Progenitor cell of endocrine pancreas (in vitro differentiated cells): Measurements from ENCODE around the gene MRGPRG. TPM values are rescaled to one million over a fixed set of nuclear protein-coding genes. Genes with fewer than 3 reads are reported as not detected.

Experiments used
- DNase-seq: peaks from one replicate; pipeline ENCODE4 v3.0.0; 2021; ENCODE audit warnings: low spot score; ENCODE audit not compliant: unreplicated experiment
- H3K27ac Mint-ChIP-seq: 2 replicates; pipeline ENCODE4 v1.8.0; 2021; ENCODE audit warnings: mild to moderate bottlenecking, moderate library complexity, mixed read lengths
- H3K27me3 Mint-ChIP-seq: 2 replicates; pipeline ENCODE4 v1.8.0; 2021; ENCODE audit warnings: mixed read lengths
- H3K36me3 Mint-ChIP-seq: 2 replicates; pipeline ENCODE4 v1.8.0; 2022; ENCODE audit warnings: mixed read lengths; ENCODE audit not compliant: insufficient read depth
- H3K4me1 Mint-ChIP-seq: 2 replicates; pipeline ENCODE4 v1.8.0; 2021; ENCODE audit warnings: low read depth, mixed read lengths
- H3K4me3 Mint-ChIP-seq: 2 replicates; pipeline ENCODE4 v1.8.0; 2021; ENCODE audit warnings: low read depth, mild to moderate bottlenecking, moderate library complexity, mixed read lengths
- H3K9me3 Mint-ChIP-seq: 2 replicates; pipeline ENCODE4 v1.8.0; 2021; ENCODE audit warnings: low read depth, mixed read lengths
- total RNA-seq: library from RNA; stranded (reverse); gene quantifications from 2 replicates; pipeline ENCODE4 v1.2.1, GENCODE V29; 2021
- TF ChIP-seq, protein P1 (sequence below): fragments of 200-600 bp; sonication (generic); IDR thresholded peaks from one replicate; pipeline ENCODE4 v1.5.0; 2021; ENCODE audit warnings: antibody characterized with exemption, mild to moderate bottlenecking; ENCODE audit not compliant: unreplicated experiment

The MRGPRG gene
- total RNA-seq, 1 donor from 2014 or later, result not detected

DNA sequence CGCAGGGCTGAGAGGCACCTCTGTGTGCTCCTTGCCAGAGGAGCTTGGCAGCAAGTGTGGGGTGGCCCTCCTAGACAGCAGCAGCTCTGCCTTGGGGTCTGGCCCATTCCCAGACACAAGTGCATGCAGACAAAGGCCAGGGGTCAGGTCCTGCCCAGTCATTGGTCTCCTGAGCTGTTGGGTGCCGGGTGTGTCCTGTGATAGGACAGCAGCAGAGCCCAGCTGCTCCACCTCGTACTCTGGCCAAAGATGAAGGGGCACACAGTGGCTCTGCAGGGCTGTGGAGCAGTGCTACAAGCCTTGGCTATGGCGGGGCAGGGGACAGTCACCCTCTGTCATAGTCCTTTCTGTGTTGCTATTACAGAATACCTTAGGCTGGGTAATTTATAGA, 36.2 kb downstream of the MRGPRG start:
- Mint-ChIP-seq H3K27ac (no peak overlapping the region), H3K36me3 (peaks cover 1% of the 10 kb centered on the region), H3K27me3 (peaks cover 60% of the 10 kb centered on the region), H3K4me1 (no peaks in the 10 kb centered on the region), H3K9me3 (peaks cover 15% of the 10 kb centered on the region), H3K4me3 (no peak overlapping the region)
- DNase-seq, result no peak
- TF ChIP-seq, protein P1, sequence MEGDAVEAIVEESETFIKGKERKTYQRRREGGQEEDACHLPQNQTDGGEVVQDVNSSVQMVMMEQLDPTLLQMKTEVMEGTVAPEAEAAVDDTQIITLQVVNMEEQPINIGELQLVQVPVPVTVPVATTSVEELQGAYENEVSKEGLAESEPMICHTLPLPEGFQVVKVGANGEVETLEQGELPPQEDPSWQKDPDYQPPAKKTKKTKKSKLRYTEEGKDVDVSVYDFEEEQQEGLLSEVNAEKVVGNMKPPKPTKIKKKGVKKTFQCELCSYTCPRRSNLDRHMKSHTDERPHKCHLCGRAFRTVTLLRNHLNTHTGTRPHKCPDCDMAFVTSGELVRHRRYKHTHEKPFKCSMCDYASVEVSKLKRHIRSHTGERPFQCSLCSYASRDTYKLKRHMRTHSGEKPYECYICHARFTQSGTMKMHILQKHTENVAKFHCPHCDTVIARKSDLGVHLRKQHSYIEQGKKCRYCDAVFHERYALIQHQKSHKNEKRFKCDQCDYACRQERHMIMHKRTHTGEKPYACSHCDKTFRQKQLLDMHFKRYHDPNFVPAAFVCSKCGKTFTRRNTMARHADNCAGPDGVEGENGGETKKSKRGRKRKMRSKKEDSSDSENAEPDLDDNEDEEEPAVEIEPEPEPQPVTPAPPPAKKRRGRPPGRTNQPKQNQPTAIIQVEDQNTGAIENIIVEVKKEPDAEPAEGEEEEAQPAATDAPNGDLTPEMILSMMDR, result no peak

DNA sequence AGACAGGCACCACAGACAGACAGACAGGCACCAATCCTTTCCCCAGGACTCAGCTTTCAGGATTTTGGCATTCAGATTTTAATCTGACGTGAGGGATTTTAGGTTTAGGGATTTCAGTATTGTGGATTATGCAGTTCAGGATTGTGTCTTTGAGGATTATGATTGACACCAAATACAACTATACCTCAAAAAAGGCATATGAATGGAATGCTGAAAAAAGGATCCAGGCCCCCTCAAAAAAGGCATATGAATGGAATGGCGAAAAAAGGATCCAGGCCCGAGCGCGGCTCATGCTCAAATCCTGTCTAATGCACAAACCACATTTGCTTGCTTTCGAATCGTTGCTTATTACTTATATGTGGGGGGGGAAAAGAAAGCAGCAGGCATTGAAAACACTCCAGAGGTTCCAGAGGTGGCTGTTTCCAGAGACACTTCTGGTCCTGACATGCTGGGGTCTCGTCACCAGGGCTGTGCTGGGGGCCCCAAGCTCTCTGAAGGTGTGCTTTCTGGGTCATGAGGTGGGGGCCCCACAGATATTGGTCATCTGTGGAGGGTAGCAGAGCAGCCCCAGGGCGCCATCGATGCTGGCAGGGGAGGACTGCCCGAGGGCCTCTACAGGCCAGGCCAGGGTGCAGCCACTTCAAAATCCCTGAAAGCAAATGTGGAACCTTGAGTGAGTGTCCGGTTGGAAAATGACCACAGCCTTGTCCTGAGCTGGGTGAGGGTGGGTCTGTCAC, 36.7 kb downstream of the MRGPRG start:
- Mint-ChIP-seq H3K4me3 (no peak overlapping the region), H3K4me1 (no peaks in the 10 kb centered on the region), H3K27me3 (peaks cover 60% of the 10 kb centered on the region), H3K27ac (no peak overlapping the region), H3K9me3 (peaks cover 17% of the 10 kb centered on the region), H3K36me3 (peaks cover 1% of the 10 kb centered on the region)
- TF ChIP-seq, protein P1, result no peak
- DNase-seq, result no peak

DNA sequence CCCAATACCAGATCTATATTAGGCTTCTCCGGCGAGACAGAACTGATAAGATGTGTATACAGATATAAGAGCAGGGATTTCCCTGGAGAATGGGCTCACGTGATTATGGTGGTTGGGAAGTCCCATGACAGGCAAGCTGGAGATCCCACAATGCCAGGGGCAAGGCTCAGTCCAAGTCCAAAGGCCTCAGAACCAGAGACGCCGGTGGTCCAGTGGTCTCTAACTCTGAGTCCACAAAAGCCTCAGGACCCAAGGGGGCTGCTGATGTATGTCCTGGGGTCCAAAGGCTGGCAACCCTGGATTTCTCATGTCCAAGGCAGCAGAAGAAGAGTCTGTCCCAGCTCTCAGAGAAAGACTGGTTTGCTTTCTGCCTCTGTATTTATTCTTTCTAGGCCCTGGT, 37.7 kb downstream of the MRGPRG start:
- no peaks in the 10 kb centered on the region for H3K4me1 Mint-ChIP-seq
- peaks cover 1% of the 10 kb centered on the region for H3K36me3 Mint-ChIP-seq
- TF ChIP-seq, protein P1, result no peak
- H3K27me3 Mint-ChIP-seq, result peaks cover 61% of the 10 kb centered on the region
- H3K4me3 Mint-ChIP-seq, result no peak overlapping the region
- H3K9me3 Mint-ChIP-seq, result peaks cover 23% of the 10 kb centered on the region
- no peak overlapping the region for H3K27ac Mint-ChIP-seq
- no peak for DNase-seq

DNA sequence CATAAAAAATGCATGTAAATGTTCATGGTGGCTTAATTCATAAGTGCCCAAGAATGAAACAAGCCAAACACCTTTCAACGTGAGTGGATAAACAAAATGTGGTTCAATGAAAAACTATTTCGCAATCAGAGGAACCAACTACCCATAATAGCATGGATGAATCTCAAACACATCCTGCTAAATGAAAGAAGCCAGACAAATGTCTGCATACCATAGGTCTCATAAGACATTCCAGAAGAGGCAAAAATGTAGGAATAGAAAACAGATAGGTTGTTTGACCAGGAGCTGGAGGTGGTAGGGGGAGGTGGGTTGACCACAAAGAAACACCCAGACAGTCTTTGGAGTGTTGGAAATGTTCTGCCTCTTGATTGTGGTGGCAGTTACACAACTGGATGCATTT, 40.3 kb downstream of the MRGPRG start:
- H3K9me3 Mint-ChIP-seq, result peaks cover 29% of the 10 kb centered on the region
- H3K4me3 Mint-ChIP-seq, result no peak overlapping the region
- H3K27ac Mint-ChIP-seq, result no peak overlapping the region
- TF ChIP-seq, protein P1, result no peak
- peaks cover 1% of the 10 kb centered on the region for H3K36me3 Mint-ChIP-seq
- peaks cover 47% of the 10 kb centered on the region for H3K27me3 Mint-ChIP-seq
- DNase-seq, result no peak
- H3K4me1 Mint-ChIP-seq, result no peaks in the 10 kb centered on the region

DNA sequence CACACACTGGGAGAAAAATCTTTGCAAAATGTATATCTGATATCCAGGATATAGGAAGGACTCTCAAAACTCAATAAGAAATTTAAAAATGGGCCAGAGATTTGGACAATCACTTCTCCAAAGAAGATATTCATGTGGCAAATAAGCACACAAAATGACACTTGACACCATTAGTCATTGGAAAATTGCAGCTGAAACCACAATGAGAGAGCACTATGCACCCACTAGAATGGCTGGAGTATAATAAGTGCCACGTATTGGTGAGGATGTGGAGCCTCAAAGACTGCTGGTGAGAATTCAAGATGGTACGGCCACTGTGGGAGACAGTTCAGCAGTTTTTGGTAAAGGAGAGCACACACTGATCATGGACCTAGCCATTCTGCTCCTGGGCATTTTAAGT, 40.7 kb downstream of the MRGPRG start:
- Mint-ChIP-seq H3K4me3 (no peak overlapping the region), H3K9me3 (peaks cover 29% of the 10 kb centered on the region), H3K27ac (no peak overlapping the region), H3K27me3 (peaks cover 45% of the 10 kb centered on the region), H3K4me1 (no peaks in the 10 kb centered on the region), H3K36me3 (peaks cover 1% of the 10 kb centered on the region)
- TF ChIP-seq, protein P1, result no peak
- no peak for DNase-seq
